GM23338 (cell line): ENCODE measurements around the gene YIPF1.

Experiments
- CTCF ChIP-seq, 2 experiments: fragments of 200-600 bp in 1 of 2; sonication (generic) in 1 of 2; conservative IDR thresholded peaks; 2 replicates each; pipeline versions ENCODE4 v1.5.1 to v1.6.1; 2016 to 2017; ENCODE audit warnings: antibody characterized with exemption in 2 of 2, low read depth in 2 of 2, mild to moderate bottlenecking in 2 of 2, moderate library complexity in 1 of 2
- JUNB ChIP-seq: IDR thresholded peaks from one replicate; pipeline ENCODE4 v1.6.1; 2016; ENCODE audit warnings: antibody characterized with exemption; ENCODE audit not compliant: unreplicated experiment
- REST ChIP-seq: IDR thresholded peaks from one replicate; pipeline ENCODE4 v1.6.1; 2018; ENCODE audit warnings: antibody characterized with exemption; ENCODE audit not compliant: unreplicated experiment

- no peak for TF ChIP-seq CTCF (conservative IDR thresholded peaks at IDR 0.05; ENCODE audit: low read depth in 2 of 2)
- no peak for TF ChIP-seq REST
- no peak for TF ChIP-seq JUNB
Observed at GRCh38 chr1:53810007-53810406, 79.6 kb downstream of the YIPF1 start.
